ENCODE data around the gene ANKLE1.

GRCh38 chr19:17327654-17328516 is 46.2 kb downstream of the ANKLE1 start:
- no peak for TF ChIP-seq EZH2phosphoT487 (IDR thresholded peaks at IDR 0.05; ENCODE audit: insufficient read depth, low read depth)
- TF ChIP-seq EZH2 (IDR thresholded peaks at IDR 0.05; ENCODE audit: insufficient read depth, poor library complexity, severe bottlenecking) = no peak
